BLaER1 (cell line): Measurements from ENCODE around the gene CYSRT1.

Source experiments
- H3K27ac ChIP-seq: shearing (Covaris generic); formaldehyde crosslinking; 2 replicates; pipeline ENCODE4 v1.8.1; 2022
- H3K27me3 ChIP-seq: shearing (Covaris generic); formaldehyde crosslinking; 2 replicates; pipeline ENCODE4 v1.8.1; 2022
- H3K36me3 ChIP-seq: shearing (Covaris generic); formaldehyde crosslinking; 2 replicates; pipeline ENCODE4 v1.8.1; 2022
- H3K4me1 ChIP-seq: shearing (Covaris generic); formaldehyde crosslinking; 2 replicates; pipeline ENCODE4 v1.8.1; 2022
- H3K4me2 ChIP-seq: shearing (Covaris generic); formaldehyde crosslinking; 2 replicates; pipeline ENCODE4 v1.8.1; 2022
- H3K4me3 ChIP-seq: shearing (Covaris generic); formaldehyde crosslinking; 2 replicates; pipeline ENCODE4 v1.8.1; 2022
- H3K9ac ChIP-seq: shearing (Covaris generic); formaldehyde crosslinking; 2 replicates; pipeline ENCODE4 v1.8.1; 2022
- H3K9me3 ChIP-seq: shearing (Covaris generic); formaldehyde crosslinking; 2 replicates; pipeline ENCODE4 v1.8.1; 2022
- H4K20me1 ChIP-seq: shearing (Covaris generic); formaldehyde crosslinking; 2 replicates; pipeline ENCODE4 v1.8.1; 2022
- Cebpa-rat ChIP-seq: shearing (Covaris generic); IDR thresholded peaks from 2 replicates; pipeline ENCODE4 v1.8.1; 2022

The CYSRT1 gene

GRCh38 chr9:137223078-137223970 is 1.6 kb upstream of the CYSRT1 start:
- peak overlapping the region; percentile 91 for H3K27ac ChIP-seq
- no peak for TF ChIP-seq Cebpa-rat
- H3K4me2 ChIP-seq, result peak overlapping the region; percentile 100

GRCh38 chr9:137225699-137226331 is 841 bp downstream of the CYSRT1 start:
- Histone ChIP-seq H3K36me3 (no peaks in the 10 kb centered on the region), H3K9ac (no peak overlapping the region), H3K9me3 (no peaks in the 10 kb centered on the region), H3K27me3 (no peaks in the 10 kb centered on the region), H3K4me1 (peaks cover 66% of the 10 kb centered on the region), H3K4me3 (no peak overlapping the region), H3K4me2 (peak overlapping the region; percentile 98), H4K20me1 (no peaks in the 10 kb centered on the region), H3K27ac (peak overlapping the region; percentile 13; the same call in 1 of the 2 replicates)
- TF ChIP-seq Cebpa-rat, result no peak

More at GRCh38 chr9:137223078-137223970, 1.6 kb upstream of the CYSRT1 start:
- Histone ChIP-seq H3K36me3 (peaks cover 22% of the 10 kb centered on the region), H3K9me3 (no peaks in the 10 kb centered on the region), H3K9ac (peak overlapping the region; percentile 94), H3K27me3 (no peaks in the 10 kb centered on the region), H4K20me1 (peaks cover 8% of the 10 kb centered on the region; the same call in 1 of the 2 replicates), H3K4me3 (peak overlapping the region; percentile 84), H3K4me1 (peaks cover 45% of the 10 kb centered on the region)

DNA sequence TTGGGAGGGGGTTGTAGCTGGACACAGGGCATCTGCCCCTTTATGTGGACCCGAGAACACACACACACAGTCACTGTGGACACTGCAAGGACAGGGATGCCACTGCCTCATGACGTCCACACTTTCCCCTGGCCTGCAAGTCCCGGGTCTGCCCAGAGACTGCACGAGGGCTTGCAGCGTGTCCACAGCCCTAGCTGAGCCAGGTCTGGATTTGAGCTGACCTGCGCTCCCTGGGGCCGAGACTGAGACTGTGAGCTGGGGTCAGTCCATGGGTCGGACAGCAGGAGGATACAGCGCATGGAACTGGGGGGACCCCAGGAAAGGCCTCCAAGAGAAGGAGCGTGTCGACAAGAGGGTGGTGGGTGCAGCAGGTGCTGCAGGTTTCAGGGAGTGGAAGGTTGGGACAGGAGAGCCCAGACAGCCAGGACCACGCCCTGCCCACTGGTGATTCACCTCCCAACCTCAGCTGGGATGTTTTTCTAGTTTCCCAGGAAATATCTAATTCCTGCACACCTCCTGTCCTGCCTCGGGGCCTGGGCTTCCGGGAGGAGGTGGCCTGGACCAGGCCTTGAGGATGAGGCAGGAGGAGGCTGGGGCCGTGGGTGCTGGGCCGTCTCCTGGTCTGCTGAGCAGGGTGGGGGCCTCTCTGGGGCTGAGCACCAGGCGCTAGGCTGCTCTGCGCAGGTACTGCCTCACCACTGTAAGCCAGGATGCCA is 1.5 kb downstream of the CYSRT1 start:
- TF ChIP-seq Cebpa-rat, result no peak
- Histone ChIP-seq H3K9me3 (no peaks in the 10 kb centered on the region), H4K20me1 (no peaks in the 10 kb centered on the region), H3K4me3 (no peak overlapping the region), H3K4me1 (peaks cover 71% of the 10 kb centered on the region), H3K4me2 (no peak overlapping the region), H3K27ac (no peak overlapping the region), H3K9ac (no peak overlapping the region), H3K27me3 (no peaks in the 10 kb centered on the region), H3K36me3 (no peaks in the 10 kb centered on the region)

GRCh38 chr9:137227054-137227852 is 2.3 kb downstream of the CYSRT1 start, which contains the start of gene RNF224:
Gene RNF224, plus strand, starts transcription at chr9:137227502. Its CDS starts 834 bp downstream, at chr9:137228336.
- Histone ChIP-seq H3K9me3 (no peaks in the 10 kb centered on the region), H3K4me2 (peak within 1 kb of the TSS; percentile 83), H3K27me3 (no peaks in the 10 kb centered on the region), H3K4me3 (no peak within 1 kb of the TSS), H3K36me3 (no peaks in the 10 kb centered on the region), H3K27ac (0 out of 2 replicates have a peak within 1 kb of the TSS, but pooled peaks have one; percentile 26), H4K20me1 (no peaks in the 10 kb centered on the region), H3K9ac (no peak within 1 kb of the TSS), H3K4me1 (peaks cover 78% of the 10 kb centered on the region)
- no peak for TF ChIP-seq Cebpa-rat

DNA sequence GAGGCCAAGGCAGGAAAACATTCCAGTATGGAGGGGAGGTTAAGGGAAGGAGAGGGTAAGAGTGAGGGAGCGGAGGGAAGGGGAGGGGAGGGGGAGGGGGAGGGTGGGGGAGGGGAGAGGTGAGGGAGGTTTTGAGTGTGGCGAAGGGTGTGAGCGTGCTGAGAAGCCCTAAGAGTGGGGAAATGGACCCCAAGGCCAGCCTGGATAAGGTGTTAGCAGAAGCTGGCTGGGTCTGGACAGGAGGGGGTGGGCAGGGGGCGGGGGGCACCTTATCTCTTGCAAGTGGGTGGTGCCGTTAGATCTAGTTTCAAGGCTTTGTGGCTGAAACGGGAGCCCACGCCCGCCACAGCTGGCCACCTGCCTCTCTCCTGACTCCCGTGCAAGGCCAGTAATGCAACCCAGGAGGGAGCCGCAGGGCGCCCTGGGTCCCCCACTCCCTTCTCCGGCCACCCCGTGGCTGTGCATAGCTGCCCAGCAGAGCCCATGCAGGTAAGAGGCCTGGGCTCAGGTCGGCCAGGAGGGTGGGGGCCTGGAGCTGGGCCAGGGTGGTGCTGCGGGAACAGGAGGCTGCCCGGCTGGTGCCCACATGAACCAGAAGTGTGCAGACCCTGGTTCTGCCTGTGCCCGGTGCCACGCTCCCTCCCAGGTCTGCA is 3.0 kb downstream of the CYSRT1 start:
- no peaks in the 10 kb centered on the region for H3K9me3 ChIP-seq
- no peaks in the 10 kb centered on the region for H4K20me1 ChIP-seq
- no peaks in the 10 kb centered on the region for H3K27me3 ChIP-seq
- H3K4me3 ChIP-seq, result no peak overlapping the region
- TF ChIP-seq Cebpa-rat, result no peak
- peaks cover 76% of the 10 kb centered on the region for H3K4me1 ChIP-seq
- H3K36me3 ChIP-seq, result no peaks in the 10 kb centered on the region
- no peak overlapping the region for H3K27ac ChIP-seq
- peak overlapping the region; percentile 83 for H3K4me2 ChIP-seq
- no peak overlapping the region for H3K9ac ChIP-seq

- Histone ChIP-seq H3K36me3 (no peaks in the 10 kb centered on the region), H4K20me1 (no peaks in the 10 kb centered on the region), H3K4me1 (peaks cover 74% of the 10 kb centered on the region), H3K27ac (0 out of 2 replicates have a peak overlapping the region, but pooled peaks have one; percentile 50), H3K4me3 (no peak overlapping the region), H3K4me2 (peak overlapping the region; percentile 83), H3K9me3 (no peaks in the 10 kb centered on the region), H3K27me3 (no peaks in the 10 kb centered on the region), H3K9ac (no peak overlapping the region)
- TF ChIP-seq Cebpa-rat, result no peak
Observed at GRCh38 chr9:137228506-137228967, 3.6 kb downstream of the CYSRT1 start.

- Histone ChIP-seq H3K4me2 (peak overlapping the region; percentile 83), H3K27me3 (no peaks in the 10 kb centered on the region), H3K9me3 (no peaks in the 10 kb centered on the region), H3K4me3 (no peak overlapping the region), H3K36me3 (no peaks in the 10 kb centered on the region), H3K4me1 (peaks cover 71% of the 10 kb centered on the region), H4K20me1 (peaks cover 2% of the 10 kb centered on the region; the same call in 1 of the 2 replicates), H3K9ac (peak overlapping the region; percentile 32; the same call in 1 of the 2 replicates), H3K27ac (peak overlapping the region; percentile 50)
- no peak for TF ChIP-seq Cebpa-rat
Observed at GRCh38 chr9:137228968-137229896, 4.3 kb downstream of the CYSRT1 start.
